Activated CD4-positive, alpha-beta T cell treated with anti-CD3 and anti-CD28 coated beads, Interleukin-2, amount 10 ng/mL, durations not matched to agents 24 days and 14 days (primary cell): ENCODE measurements around the gene TECTA. TPM values are rescaled to one million over a fixed set of nuclear protein-coding genes. Genes with fewer than 3 reads are reported as not detected.
"Not testable (repeated sequence)": the region's sequence is repeated elsewhere in the genome, so short reads cannot be mapped to it uniquely, and the experiment has no call there.

ENCODE experiments used
- DNase-seq: peaks from one replicate; pipeline ENCODE4 v3.0.0; 2022
- H3K27ac Mint-ChIP-seq: one replicate; pipeline ENCODE4 v1.8.0; 2022; ENCODE audit warnings: mild to moderate bottlenecking, mixed read lengths
- H3K27me3 Mint-ChIP-seq: one replicate; pipeline ENCODE4 v1.8.0; 2022; ENCODE audit warnings: mixed read lengths
- H3K36me3 Mint-ChIP-seq: one replicate; pipeline ENCODE4 v1.8.0; 2022; ENCODE audit warnings: low read depth, mild to moderate bottlenecking, mixed read lengths
- H3K4me1 Mint-ChIP-seq: one replicate; pipeline ENCODE4 v1.8.0; 2021; ENCODE audit warnings: mixed read lengths
- H3K4me3 Mint-ChIP-seq: one replicate; pipeline ENCODE4 v1.8.0; 2022; ENCODE audit warnings: mild to moderate bottlenecking, moderate library complexity, mixed read lengths
- H3K9me3 Mint-ChIP-seq: one replicate; pipeline ENCODE4 v1.8.0; 2021; ENCODE audit warnings: mixed read lengths
- intact Hi-C: fragments of 100-400 bp; cut with micrococcal nuclease; formaldehyde crosslinking; loops from one replicate; pipeline ENCODE4 v1.15.1; 2023
- total RNA-seq: library from RNA; stranded (reverse); gene quantifications from 2 replicates; pipeline ENCODE4 v1.2.3, GENCODE V29; 2022

The TECTA gene
- total RNA-seq, 1 donor from 2014 or later, result 0.09 TPM

DNA sequence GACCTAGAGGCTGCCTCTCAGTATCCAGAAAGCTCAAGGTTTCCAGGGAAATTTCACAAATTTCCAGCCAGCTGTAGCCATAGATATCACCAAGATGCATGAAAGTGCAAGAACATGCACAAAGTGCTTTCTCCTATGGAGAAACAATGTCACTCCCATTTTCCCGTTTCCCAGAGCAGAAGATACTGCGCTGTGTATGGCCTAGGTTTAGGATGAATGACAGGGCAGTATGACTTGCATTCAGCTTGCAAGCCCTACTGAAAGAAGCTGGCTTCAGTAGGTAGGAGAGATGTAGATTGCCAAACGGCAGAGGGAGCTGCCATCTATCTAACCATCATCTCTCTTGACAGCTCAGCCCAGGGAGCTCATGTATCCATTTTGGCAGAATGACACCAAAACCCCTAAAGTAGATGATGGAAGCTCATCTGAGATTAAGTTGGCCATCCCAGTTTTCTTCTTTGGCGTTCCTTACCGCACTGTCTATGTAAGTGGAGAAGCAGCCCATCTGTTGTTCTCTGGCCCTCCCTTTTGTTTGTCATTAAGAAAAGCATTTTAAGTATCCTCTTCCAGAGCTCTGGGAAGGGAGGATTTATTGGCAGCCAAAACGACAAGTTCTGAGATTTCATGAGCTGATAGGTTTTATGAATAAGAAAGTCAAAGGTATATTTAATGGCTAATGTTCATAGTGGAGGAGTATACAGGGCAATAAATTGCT is 4.6 kb downstream of the TECTA start:
- intact Hi-C loops, result no loop called here
- Mint-ChIP-seq H3K27ac (no peak overlapping the region), H3K27me3 (peaks cover 13% of the 10 kb centered on the region)

DNA sequence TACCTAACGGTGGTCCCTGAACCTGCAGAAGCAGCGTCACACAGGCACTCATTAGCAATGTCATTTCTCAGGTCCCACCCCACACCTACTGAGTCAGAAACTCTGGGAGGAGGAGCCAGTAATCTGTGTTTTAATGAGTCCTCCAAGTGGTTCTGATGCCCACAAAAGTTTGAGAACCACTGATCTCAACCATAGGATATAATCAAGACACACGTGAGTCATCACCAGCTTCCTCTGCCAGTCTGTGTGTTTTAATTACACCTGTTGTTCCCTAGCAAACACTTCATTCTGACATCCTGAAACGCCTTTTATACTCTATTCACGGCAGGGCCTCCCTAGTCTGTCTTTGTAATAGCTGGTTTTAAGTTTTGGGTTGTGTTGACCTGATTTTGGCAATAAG is 5.8 kb downstream of the TECTA start:
- H3K9me3 Mint-ChIP-seq, result no peaks in the 10 kb centered on the region

More for the DNA sequence above, 4.6 kb downstream of the TECTA start:
- H3K9me3 Mint-ChIP-seq, result no peaks in the 10 kb centered on the region
- DNase-seq, result no peak
- H3K4me3 Mint-ChIP-seq, result no peak overlapping the region
- H3K4me1 Mint-ChIP-seq, result no peaks in the 10 kb centered on the region
- H3K36me3 Mint-ChIP-seq, result no peaks in the 10 kb centered on the region

DNA sequence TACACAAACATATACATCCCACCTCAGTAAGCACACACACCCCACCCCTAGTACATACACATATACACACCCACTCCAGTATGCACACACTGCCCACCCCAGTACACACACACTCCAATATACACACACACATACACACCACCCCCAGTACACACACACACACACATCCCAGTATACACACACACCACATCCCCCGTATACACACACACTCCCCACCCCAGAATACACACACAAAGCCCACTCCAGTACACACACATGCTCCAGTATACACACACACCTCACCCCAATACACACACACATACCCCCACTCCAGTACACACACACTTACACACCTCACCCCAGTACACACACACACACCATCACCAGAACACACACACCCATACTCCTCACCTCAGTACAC is 7.4 kb downstream of the TECTA start:
- intact Hi-C loops, result no loop called here
- H3K9me3 Mint-ChIP-seq, result no peaks in the 10 kb centered on the region
- peaks cover 26% of the 10 kb centered on the region for H3K27me3 Mint-ChIP-seq
- H3K36me3 Mint-ChIP-seq, result no peaks in the 10 kb centered on the region
- no peak overlapping the region for H3K4me3 Mint-ChIP-seq
- DNase-seq, result no peak
- no peaks in the 10 kb centered on the region for H3K4me1 Mint-ChIP-seq
- H3K27ac Mint-ChIP-seq, result no peak overlapping the region

More for the DNA sequence above, 5.8 kb downstream of the TECTA start:
- H3K4me3 Mint-ChIP-seq, result no peak overlapping the region
- no peaks in the 10 kb centered on the region for H3K36me3 Mint-ChIP-seq
- H3K27ac Mint-ChIP-seq, result no peak overlapping the region
- intact Hi-C loops, result no loop called here
- peaks cover 20% of the 10 kb centered on the region for H3K27me3 Mint-ChIP-seq
- H3K4me1 Mint-ChIP-seq, result no peaks in the 10 kb centered on the region
- DNase-seq, result no peak

DNA sequence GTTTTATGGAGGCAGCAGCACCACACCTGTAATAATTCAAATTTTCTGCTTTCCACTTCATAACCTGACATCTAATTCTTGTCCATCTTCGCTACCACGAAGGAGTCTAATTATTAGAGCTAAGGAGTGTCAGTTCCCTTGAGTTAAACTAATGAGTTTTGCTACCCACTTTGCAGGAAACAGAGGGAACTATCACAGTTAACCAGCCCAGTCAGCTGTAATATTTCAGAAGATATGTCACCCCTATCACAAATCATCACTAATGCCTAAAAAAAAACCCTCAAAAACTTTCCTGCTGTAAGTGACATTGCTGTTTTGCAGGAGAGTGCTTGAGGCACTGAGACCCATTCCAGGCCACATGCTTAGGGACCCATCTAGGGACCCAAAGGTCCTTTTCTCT is 8.4 kb downstream of the TECTA start:
- no peak overlapping the region for H3K27ac Mint-ChIP-seq
- peaks cover 26% of the 10 kb centered on the region for H3K27me3 Mint-ChIP-seq
- H3K36me3 Mint-ChIP-seq, result no peaks in the 10 kb centered on the region
- no peak overlapping the region for H3K4me3 Mint-ChIP-seq
- H3K4me1 Mint-ChIP-seq, result no peaks in the 10 kb centered on the region
- no peak for DNase-seq
- H3K9me3 Mint-ChIP-seq, result no peaks in the 10 kb centered on the region
- intact Hi-C loops, result no loop called here

DNA sequence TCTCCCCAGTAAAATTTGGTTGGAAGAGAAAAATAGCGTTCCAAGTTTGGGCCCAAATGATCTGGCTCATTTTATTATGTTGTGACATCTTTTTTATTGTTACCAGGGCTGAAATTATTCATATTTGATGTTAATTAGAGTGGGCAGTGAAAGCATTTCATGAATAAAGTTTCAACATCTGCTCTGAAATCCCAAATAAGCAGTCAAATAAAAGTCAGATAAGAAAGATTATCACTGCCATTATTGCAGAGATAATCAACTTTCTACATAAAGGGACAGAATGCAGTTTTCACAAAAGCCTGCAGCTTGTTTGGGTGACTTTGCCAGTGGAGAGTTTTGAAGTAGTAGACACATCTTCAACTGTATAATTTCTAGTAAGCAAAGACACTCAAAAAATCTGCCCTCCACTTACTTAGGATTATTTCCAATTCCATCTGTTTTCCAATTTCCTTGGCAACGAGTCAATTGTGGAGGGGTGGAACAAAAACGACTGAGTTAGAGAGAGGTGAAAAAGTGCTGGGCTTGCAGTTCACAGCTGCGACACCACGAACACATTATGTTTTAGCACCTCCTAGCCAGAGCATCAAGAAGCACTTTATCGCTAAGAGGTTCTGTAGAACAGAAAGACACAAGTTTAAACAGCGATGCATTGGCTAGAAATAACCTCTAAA is 9.0 kb downstream of the TECTA start:
- intact Hi-C loops, result loop anchor here (5.0 to 10.0 kb wide), 3 partner anchors 83 to 155 kb away; no protein-coding TSS in a partner anchor
- H3K4me3 Mint-ChIP-seq, result no peak overlapping the region
- H3K9me3 Mint-ChIP-seq, result no peaks in the 10 kb centered on the region
- no peak for DNase-seq
- no peaks in the 10 kb centered on the region for H3K36me3 Mint-ChIP-seq
- no peak overlapping the region for H3K27ac Mint-ChIP-seq
- peaks cover 26% of the 10 kb centered on the region for H3K27me3 Mint-ChIP-seq
- no peaks in the 10 kb centered on the region for H3K4me1 Mint-ChIP-seq

DNA sequence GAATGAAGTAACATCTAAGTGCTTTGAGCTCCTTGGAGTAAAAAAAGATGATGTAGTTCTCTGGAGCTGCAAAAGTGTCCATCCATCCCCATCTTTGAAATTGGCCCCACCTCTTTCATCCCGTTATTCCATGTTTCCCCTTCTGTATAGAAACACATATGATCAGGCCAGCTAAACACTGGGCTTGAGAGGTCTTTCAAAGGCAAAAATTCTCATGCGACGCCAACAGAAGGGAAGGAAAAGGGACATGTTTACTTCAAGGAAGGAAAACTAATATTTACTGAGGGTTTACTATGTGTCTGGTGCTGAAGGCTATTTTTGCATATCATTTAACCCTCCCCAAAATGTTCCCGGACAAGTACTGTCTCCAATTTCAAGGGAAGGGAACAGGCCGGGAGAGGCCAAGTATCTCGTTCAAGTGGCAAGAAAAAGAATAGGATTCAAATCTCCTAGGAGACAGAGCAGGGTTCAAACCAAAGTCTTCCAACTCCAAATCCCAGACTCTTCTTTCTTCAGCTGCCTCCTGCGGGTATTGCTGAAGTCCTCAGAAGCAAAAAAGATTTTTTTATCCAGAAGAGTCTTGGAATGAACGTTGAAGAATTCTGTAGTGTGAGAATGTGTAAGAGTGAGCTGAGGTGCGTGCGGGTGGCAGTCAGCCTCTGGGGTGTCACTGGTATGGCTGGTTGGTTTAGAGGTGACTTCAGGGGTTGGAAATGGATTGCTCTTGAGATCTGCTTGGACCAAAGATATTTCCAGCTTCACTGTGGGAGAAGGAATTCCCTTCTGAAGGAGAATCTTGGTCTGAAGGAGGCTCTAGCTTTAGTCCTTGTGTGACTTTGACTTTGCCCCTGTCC is 10.1 kb downstream of the TECTA start:
- Mint-ChIP-seq H3K4me1 (no peaks in the 10 kb centered on the region), H3K27ac (no peak overlapping the region), H3K36me3 (no peaks in the 10 kb centered on the region), H3K4me3 (no peak overlapping the region), H3K9me3 (no peaks in the 10 kb centered on the region), H3K27me3 (peaks cover 26% of the 10 kb centered on the region)
- intact Hi-C loops, result loop anchor here (5.0 to 10.0 kb wide), 3 partner anchors 84 to 156 kb away; no protein-coding TSS in a partner anchor
- no peak for DNase-seq

DNA sequence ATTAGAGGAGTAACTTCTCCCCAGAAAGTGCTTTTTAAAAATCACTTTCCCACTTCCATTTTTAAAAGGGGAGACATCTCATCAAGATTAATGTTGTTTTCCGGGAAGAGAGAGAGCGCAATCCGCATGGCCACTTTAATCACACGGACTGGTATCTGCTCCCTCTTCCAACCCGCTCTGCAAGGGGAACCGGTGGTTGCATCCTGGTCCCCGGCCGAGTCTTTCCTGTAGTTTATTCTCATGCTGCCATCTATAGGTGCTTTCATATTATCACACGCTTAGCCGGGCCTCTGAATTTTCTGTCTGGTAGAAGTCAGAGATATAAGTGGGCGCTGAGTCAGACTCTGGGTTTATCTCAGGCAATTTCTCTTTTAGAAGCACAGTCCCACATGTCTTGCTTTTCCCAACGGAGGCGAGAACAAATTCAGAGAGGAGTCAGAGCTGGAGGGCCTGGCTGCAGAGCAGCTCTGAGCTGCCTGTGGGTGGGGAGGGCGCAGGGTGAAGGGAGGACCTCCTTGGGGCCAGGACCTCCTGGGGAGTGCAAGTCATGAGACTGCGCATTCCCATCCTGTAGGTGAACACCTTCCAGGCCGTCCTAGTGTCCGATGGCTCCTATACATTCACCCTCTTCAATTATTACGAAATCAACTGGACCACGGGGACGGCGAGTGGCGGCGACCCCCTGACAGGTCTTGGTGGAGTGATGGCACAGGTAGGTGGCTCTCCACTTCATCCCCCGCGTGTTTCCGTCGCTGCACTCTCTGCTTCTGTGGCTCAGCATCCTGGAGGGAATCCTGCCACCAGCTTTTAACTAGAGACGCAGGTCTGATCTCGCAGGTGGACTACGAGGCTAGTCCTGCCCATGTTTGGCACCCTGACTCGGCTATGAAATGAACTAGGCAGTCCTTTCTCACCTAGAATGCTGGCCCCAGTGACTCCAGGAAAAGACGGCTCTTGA is 11.7 kb downstream of the TECTA start:
- no peaks in the 10 kb centered on the region for H3K4me1 Mint-ChIP-seq
- H3K27ac Mint-ChIP-seq, result no peak overlapping the region
- H3K4me3 Mint-ChIP-seq, result no peak overlapping the region
- peak; percentile 74 for DNase-seq
- intact Hi-C loops, result loop anchor here (5.0 to 10.0 kb wide), 3 partner anchors 82 to 158 kb away; no protein-coding TSS in a partner anchor
- H3K9me3 Mint-ChIP-seq, result no peaks in the 10 kb centered on the region
- no peaks in the 10 kb centered on the region for H3K36me3 Mint-ChIP-seq
- peaks cover 26% of the 10 kb centered on the region for H3K27me3 Mint-ChIP-seq

DNA sequence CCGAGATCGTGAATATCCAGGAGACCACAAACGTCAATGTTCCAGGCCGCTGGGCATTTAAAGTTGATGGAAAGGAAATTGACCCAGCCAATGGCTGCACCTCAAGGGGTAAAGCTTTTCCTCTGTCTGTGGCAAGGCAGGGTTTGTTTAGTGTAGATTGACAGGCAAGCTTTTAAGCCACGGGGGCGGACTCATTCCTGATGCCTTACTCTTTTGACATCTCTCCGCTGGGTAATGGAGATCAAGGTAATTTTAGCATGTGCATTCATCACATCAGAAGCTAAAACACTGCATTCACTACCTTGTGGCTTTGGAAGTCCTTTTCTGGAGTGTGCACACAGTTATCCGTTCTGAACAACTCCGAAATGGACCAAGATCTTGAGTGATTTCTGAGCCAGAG is 12.6 kb downstream of the TECTA start:
- no peak for DNase-seq
- no peaks in the 10 kb centered on the region for H3K4me1 Mint-ChIP-seq
- H3K27me3 Mint-ChIP-seq, result peaks cover 26% of the 10 kb centered on the region
- no peak overlapping the region for H3K27ac Mint-ChIP-seq
- intact Hi-C loops, result loop anchor here (5.0 to 10.0 kb wide), 3 partner anchors 81 to 159 kb away; no protein-coding TSS in a partner anchor
- H3K36me3 Mint-ChIP-seq, result no peaks in the 10 kb centered on the region
- H3K4me3 Mint-ChIP-seq, result no peak overlapping the region
- no peaks in the 10 kb centered on the region for H3K9me3 Mint-ChIP-seq

DNA sequence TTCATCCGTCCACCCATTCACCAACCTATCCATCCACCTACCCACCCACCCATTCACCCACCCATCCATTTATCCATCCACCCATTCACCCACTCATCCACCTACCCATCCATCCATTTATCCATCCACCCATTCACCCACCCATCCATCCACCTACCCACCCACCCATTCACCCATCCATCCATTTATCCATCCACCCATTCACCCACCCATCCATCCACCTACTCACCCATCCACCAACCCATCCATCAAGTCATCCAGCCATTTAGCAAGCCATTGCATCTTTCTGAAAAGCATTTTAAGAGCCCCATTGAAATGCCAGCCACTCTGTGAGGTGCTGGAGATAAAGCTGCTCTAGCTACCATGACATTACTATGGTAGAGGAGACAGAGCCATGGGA is 14.0 kb downstream of the TECTA start:
- not testable (repeated sequence) for H3K4me1 Mint-ChIP-seq

DNA sequence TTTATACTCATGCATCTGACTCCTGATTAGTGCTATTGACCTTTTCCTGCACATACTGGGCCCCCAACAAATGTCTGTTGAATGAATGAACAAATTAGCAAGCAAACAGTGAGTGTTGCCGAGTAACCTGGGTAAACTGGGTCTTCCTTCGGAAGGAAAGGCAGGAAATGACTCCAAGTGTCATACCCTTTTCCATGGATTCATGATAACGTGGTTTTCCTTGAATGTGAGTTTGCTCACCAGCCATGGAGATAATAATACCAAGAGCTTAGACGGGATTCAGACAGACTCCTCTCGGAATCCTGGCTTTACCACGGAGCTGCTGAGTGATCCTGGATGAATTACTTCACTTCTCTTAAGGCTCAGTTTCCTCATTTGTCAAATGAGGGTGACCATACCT is 16.7 kb downstream of the TECTA start:
- no peaks in the 10 kb centered on the region for H3K27me3 Mint-ChIP-seq
- H3K36me3 Mint-ChIP-seq, result no peaks in the 10 kb centered on the region
- DNase-seq, result no peak
- no peak overlapping the region for H3K27ac Mint-ChIP-seq
- H3K9me3 Mint-ChIP-seq, result no peaks in the 10 kb centered on the region
- no peaks in the 10 kb centered on the region for H3K4me1 Mint-ChIP-seq
- intact Hi-C loops, result loop anchor here (10.0 kb wide), 2 partner anchors 77 to 163 kb away; no protein-coding TSS in a partner anchor
- no peak overlapping the region for H3K4me3 Mint-ChIP-seq

More for the DNA sequence above, 14.0 kb downstream of the TECTA start:
- H3K27me3 Mint-ChIP-seq, result peaks cover 18% of the 10 kb centered on the region
- not testable (repeated sequence) for H3K4me3 Mint-ChIP-seq, H3K36me3 Mint-ChIP-seq, H3K9me3 Mint-ChIP-seq, DNase-seq, H3K27ac Mint-ChIP-seq
- intact Hi-C loops, result loop anchor here (10.0 kb wide), 2 partner anchors 80 to 160 kb away; no protein-coding TSS in a partner anchor

DNA sequence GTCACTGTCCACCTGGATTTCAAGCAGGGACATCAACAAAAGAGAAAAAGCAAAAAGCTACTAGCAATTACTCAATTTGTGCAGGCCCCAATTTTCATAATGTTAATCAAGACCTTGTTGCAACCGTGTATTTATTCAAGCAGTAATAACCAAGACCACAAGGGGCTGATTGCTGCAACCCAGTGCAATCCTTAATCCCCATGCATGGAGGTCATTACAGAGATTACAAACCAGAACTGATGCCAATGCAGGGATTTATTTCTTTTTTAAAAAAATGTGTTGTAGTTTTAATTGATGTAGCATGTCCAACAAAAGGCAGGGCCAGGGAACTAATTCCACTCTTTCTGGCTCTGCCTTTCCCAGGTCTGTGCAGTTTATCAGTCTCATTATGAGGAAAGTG is 18.4 kb downstream of the TECTA start:
- no peak overlapping the region for H3K4me3 Mint-ChIP-seq
- DNase-seq, result no peak
- H3K4me1 Mint-ChIP-seq, result no peaks in the 10 kb centered on the region
- peaks cover 7% of the 10 kb centered on the region for H3K9me3 Mint-ChIP-seq
- H3K36me3 Mint-ChIP-seq, result no peaks in the 10 kb centered on the region
- no peaks in the 10 kb centered on the region for H3K27me3 Mint-ChIP-seq
- H3K27ac Mint-ChIP-seq, result no peak overlapping the region
- intact Hi-C loops, result loop anchor here (10.0 kb wide), 2 partner anchors 75 to 165 kb away; no protein-coding TSS in a partner anchor

DNA sequence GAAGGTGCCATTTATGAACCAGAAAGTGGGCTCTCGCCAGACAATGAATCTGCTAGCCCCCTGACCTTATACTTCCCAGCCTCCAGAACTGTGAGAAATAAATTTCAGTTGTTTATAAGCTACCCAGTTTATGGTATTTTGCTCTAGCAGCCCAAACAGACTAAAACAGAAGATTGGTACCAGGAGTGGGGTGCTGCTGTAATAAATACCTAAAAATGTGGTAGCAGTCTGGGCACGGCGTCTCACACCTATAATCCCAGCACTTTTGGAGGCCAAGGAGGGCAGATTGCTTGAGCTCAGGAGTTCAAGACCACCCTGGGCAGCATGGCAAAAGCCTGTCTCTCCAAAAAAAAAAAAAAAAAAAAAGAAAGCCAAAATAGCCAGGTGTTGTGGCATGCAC is 21.3 kb downstream of the TECTA start:
- H3K4me3 Mint-ChIP-seq, result no peak overlapping the region

More for the DNA sequence above, 21.3 kb downstream of the TECTA start:
- peaks cover 7% of the 10 kb centered on the region for H3K9me3 Mint-ChIP-seq
- H3K27ac Mint-ChIP-seq, result no peak overlapping the region
- H3K4me1 Mint-ChIP-seq, result no peaks in the 10 kb centered on the region
- DNase-seq, result no peak
- intact Hi-C loops, result no loop called here
- H3K36me3 Mint-ChIP-seq, result no peaks in the 10 kb centered on the region
- no peaks in the 10 kb centered on the region for H3K27me3 Mint-ChIP-seq
